Erythroblast (primary cell): Measurements from ENCODE around the gene GPX4.

Experiments used
- GATA1 ChIP-seq: IDR thresholded peaks from 2 replicates; pipeline ENCODE4 v1.6.1; 2011; ENCODE audit warnings: low read depth, mild to moderate bottlenecking, control low read depth, low read length, moderate library complexity
- POLR2A ChIP-seq: IDR thresholded peaks from 2 replicates; pipeline ENCODE4 v1.6.1; 2011; ENCODE audit warnings: mild to moderate bottlenecking, low read length

GRCh38 chr19:1094978-1095701, 8.7 kb upstream of the GPX4 start, which contains the start of gene POLR2E:
- TF ChIP-seq POLR2A: peak; percentile 78
- TF ChIP-seq GATA1: no peak
